GM18505 (cell line): ENCODE results near the gene TTC1.

ENCODE experiments used
- ATAC-seq: cut with Tn5 transposase; IDR thresholded peaks from one replicate; pipeline ENCODE4 v1.9.1; 2021; ENCODE audit not compliant: unreplicated experiment
- POLR2A ChIP-seq: IDR thresholded peaks from 4 replicates; pipeline ENCODE4 v1.6.1; 2011; ENCODE audit warnings: borderline replicate concordance; ENCODE audit not compliant: insufficient read depth, insufficient read length; ENCODE audit errors: extremely low read depth

The TTC1 gene

GRCh38 chr5:160036884-160037283, 27.9 kb downstream of the TTC1 start:
- ATAC-seq: no peak
- no peak for TF ChIP-seq POLR2A

GRCh38 chr5:160039810-160040470, 31.0 kb downstream of the TTC1 start:
- no peak for TF ChIP-seq POLR2A
- ATAC-seq: no peak

- ATAC-seq: no peak
- no peak for TF ChIP-seq POLR2A
Measured at GRCh38 chr5:160040471-160040835, 31.5 kb downstream of the TTC1 start.

GRCh38 chr5:160042671-160043070, 33.7 kb downstream of the TTC1 start:
- no peak for ATAC-seq
- no peak for TF ChIP-seq POLR2A

- ATAC-seq: no peak
- TF ChIP-seq POLR2A: no peak
Measured at GRCh38 chr5:160044391-160044804, 35.5 kb downstream of the TTC1 start.

- no peak for TF ChIP-seq POLR2A
- ATAC-seq: no peak
Measured at GRCh38 chr5:160044967-160045366, 36.0 kb downstream of the TTC1 start.

- no peak for ATAC-seq
- TF ChIP-seq POLR2A: no peak
Measured at GRCh38 chr5:160047423-160047822, 38.5 kb downstream of the TTC1 start.

GRCh38 chr5:160048131-160048530, 39.2 kb downstream of the TTC1 start:
- TF ChIP-seq POLR2A: no peak
- no peak for ATAC-seq

GRCh38 chr5:160049099-160049498, 40.2 kb downstream of the TTC1 start:
- TF ChIP-seq POLR2A: no peak
- ATAC-seq: no peak

GRCh38 chr5:160054047-160054446, 45.1 kb downstream of the TTC1 start:
- TF ChIP-seq POLR2A: no peak
- no peak for ATAC-seq

- no peak for TF ChIP-seq POLR2A
- no peak for ATAC-seq
Measured at GRCh38 chr5:160054831-160055230, 45.9 kb downstream of the TTC1 start.

- no peak for TF ChIP-seq POLR2A
- ATAC-seq: no peak
Measured at GRCh38 chr5:160057256-160057655, 48.3 kb downstream of the TTC1 start.

GRCh38 chr5:160060001-160060400, 51.1 kb downstream of the TTC1 start:
- no peak for ATAC-seq
- TF ChIP-seq POLR2A: no peak

- no peak for ATAC-seq
- TF ChIP-seq POLR2A: no peak
Measured at GRCh38 chr5:160061770-160062169, 52.8 kb downstream of the TTC1 start.

- TF ChIP-seq POLR2A: no peak
- ATAC-seq: no peak
Measured at GRCh38 chr5:160064417-160064810, 55.5 kb downstream of the TTC1 start.
